Activated naive CD8-positive, alpha-beta T cell treated with anti-CD3 and anti-CD28 coated beads for 36 hours (primary cell): Measurements from ENCODE around the gene RFNG. TPM values are rescaled to one million over a fixed set of nuclear protein-coding genes. Genes with fewer than 3 reads are reported as not detected.
A peak's percentile ranks its signal among the peaks of the same experiment; 100 is the strongest.

Source experiments
- DNase-seq: peaks from one replicate; pipeline ENCODE4 v3.0.0; 2021
- H3K27ac Mint-ChIP-seq: one replicate; pipeline ENCODE4 v1.8.0; 2022; ENCODE audit warnings: mild to moderate bottlenecking, moderate library complexity, mixed read lengths
- H3K27me3 Mint-ChIP-seq: one replicate; pipeline ENCODE4 v1.8.0; 2022; ENCODE audit warnings: mild to moderate bottlenecking, mixed read lengths
- H3K36me3 Mint-ChIP-seq: one replicate; pipeline ENCODE4 v1.8.0; 2021; ENCODE audit warnings: mild to moderate bottlenecking, mixed read lengths
- H3K4me1 Mint-ChIP-seq: one replicate; pipeline ENCODE4 v1.8.0; 2021; ENCODE audit warnings: mixed read lengths
- H3K4me3 Mint-ChIP-seq: one replicate; pipeline ENCODE4 v1.8.0; 2022; ENCODE audit warnings: mild to moderate bottlenecking, moderate library complexity, mixed read lengths
- H3K9me3 Mint-ChIP-seq: one replicate; pipeline ENCODE4 v1.8.0; 2022; ENCODE audit warnings: mixed read lengths
- total RNA-seq, 2 experiments: library from RNA; stranded (reverse); gene quantifications; one replicate each; pipeline ENCODE4 v1.2.3, GENCODE V29; 2021

RFNG gene
- total RNA-seq, 2 experiments from 2014 or later, result 13.9 to 14.5 TPM

DNA sequence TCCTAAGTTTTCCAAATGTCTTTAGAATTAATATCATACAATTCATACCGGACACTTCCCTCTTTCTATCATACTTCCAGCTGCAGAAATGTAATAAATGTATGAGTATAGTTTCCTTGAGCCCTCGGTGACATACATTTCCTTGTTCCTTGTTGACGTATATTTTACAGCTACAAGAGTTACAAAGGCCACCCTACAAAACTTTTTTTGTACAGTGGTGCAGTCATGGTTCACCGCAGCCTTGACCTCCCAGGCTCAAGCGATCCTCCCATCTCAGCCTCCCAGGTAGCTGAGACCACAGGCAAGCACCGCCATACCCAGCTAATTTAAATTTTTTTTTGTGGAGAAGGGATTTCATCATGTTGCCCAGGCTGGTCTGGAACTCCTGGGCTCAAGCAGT, 21.2 kb upstream of the RFNG start:
- Mint-ChIP-seq H3K4me3 (no peak overlapping the region), H3K27me3 (no peaks in the 10 kb centered on the region), H3K27ac (no peak overlapping the region), H3K36me3 (no peaks in the 10 kb centered on the region), H3K9me3 (no peaks in the 10 kb centered on the region), H3K4me1 (no peaks in the 10 kb centered on the region)
- DNase-seq, result no peak

DNA sequence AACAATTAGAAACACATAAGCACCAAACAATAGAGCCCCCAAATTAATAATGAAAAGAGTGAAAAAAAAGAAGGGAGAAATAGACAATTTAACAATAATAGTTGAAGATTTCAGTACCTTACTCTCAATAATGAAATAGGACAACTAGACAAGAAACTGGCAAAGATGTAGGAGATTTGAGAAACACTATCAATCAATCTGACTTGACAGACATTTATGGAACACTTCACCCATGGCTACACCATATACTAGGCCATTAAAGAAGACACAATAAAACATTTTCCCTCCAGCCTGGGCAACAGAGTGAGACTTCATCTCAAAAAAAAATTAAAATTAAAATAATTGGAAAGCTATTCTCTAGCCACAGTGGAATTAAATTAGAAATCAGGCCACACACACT, 19.0 kb upstream of the RFNG start:
- Mint-ChIP-seq H3K27ac (no peak overlapping the region), H3K36me3 (peaks cover 2% of the 10 kb centered on the region), H3K4me3 (no peak overlapping the region), H3K4me1 (peaks cover 3% of the 10 kb centered on the region), H3K27me3 (no peaks in the 10 kb centered on the region), H3K9me3 (no peaks in the 10 kb centered on the region)
- DNase-seq, result no peak

DNA sequence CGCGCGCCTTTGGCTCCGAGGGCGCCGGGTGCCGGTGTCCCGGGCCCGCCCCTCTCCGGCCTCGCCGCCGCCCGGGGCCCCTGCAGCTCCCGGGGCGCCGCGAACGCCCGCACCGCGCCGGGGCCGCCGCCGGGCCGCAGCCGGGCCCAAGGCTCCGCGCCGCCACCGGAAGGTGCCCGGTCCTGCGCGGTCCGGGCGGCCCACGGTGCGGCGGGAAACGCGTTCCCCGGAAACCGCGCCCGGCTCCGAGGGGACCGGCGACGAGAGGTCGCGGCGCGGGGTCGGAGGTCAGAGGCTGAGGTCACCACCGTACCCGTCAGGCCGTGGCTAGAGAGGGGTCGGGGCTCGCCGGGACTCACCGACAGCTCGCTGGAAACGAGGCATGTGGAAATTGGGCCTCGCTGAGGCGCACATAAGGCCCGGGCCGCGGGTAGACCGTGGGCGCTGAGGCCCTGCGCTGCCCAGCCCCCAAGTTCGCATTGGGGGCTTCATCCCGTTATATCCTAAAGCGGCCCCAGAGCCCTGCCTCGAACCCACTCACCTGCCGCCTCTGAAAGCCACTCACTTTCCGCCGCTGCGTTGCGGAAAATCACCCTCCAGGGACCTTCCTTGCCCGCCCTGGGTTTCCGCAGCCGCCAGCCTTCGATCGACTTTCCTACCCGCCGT, 14.2 kb upstream of the RFNG start, which contains the start of gene DUS1L:
Gene DUS1L (minus strand): TSS at position 167 of the 666 bp plus-strand sequence. CDS start 745 bp downstream, outside the sequence.
- peak; percentile 81 for DNase-seq
- no peaks in the 10 kb centered on the region for H3K9me3 Mint-ChIP-seq
- H3K27me3 Mint-ChIP-seq, result no peaks in the 10 kb centered on the region
- peaks cover 8% of the 10 kb centered on the region for H3K4me1 Mint-ChIP-seq
- peak within 1 kb of the TSS; percentile 88 for H3K27ac Mint-ChIP-seq
- peaks cover 2% of the 10 kb centered on the region for H3K36me3 Mint-ChIP-seq
- H3K4me3 Mint-ChIP-seq, result peak within 1 kb of the TSS; percentile 85

DNA sequence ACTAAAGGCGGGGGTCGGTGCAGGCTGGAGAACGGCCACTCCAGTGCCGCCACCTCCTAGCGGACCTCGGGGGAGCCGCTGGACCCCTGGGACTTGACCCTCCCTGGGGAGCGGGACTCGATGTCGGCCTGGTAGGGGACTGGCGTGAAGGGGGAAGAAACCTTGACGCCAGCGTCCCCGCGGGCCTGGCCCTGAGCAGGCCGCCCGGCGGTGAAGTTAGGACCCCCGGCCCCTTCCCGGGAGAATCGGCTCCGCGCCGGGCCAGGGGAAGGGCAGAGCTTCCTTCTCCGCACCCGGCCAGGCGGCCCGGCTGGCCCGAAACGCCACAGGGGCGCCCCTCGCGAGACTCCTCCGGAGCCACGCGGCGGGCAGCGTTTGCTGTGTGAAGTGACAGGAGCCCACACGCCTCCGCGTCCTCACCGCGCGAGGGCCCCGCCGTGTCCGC, 13.6 kb upstream of the RFNG start:
- peak overlapping the region; percentile 25 for H3K27ac Mint-ChIP-seq
- H3K9me3 Mint-ChIP-seq, result no peaks in the 10 kb centered on the region
- peaks cover 2% of the 10 kb centered on the region for H3K36me3 Mint-ChIP-seq
- H3K27me3 Mint-ChIP-seq, result no peaks in the 10 kb centered on the region
- peak overlapping the region; percentile 76 for H3K4me3 Mint-ChIP-seq
- DNase-seq, result no peak
- peaks cover 8% of the 10 kb centered on the region for H3K4me1 Mint-ChIP-seq

DNA sequence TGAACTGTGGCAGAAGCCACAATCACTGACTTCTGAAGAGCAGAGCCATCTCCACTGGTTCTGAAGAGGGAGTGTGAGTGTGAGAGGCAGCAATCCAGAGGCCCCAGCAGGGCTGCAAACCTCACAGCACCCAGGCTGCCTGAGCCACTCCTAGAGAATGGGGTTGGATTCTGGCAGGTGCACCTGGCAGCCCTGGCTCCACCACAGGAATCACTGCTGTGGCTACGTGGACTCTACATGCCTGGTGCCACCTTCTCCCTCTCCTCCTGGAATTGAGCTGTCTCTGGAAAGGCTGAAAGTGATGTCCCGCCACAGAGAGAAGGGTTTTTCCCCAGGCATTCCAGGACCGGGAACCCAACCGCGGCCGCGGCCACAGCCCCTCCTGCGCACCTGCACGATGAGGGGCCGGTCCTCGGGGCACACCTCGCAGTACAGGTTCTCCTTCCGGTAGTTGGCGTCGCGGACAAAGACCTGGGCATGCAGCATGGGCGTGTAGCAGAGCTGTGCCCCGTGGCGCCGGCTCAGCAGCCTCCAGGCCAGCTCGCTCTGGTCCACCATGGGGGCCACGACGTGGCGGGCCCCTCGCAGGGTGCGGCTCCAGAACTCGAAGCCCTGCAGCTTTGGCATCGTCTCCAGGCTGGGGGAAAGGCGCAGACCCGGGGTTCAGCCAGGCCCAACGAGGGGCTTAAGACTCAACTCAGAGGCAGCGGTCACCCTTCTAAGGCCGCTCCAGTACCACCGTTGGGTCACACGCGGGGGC, 13.0 kb upstream of the RFNG start:
- peaks cover 4% of the 10 kb centered on the region for H3K36me3 Mint-ChIP-seq
- no peaks in the 10 kb centered on the region for H3K9me3 Mint-ChIP-seq
- DNase-seq, result no peak
- H3K4me1 Mint-ChIP-seq, result peaks cover 8% of the 10 kb centered on the region
- H3K27ac Mint-ChIP-seq, result peak overlapping the region; percentile 25
- H3K4me3 Mint-ChIP-seq, result peak overlapping the region; percentile 76
- no peaks in the 10 kb centered on the region for H3K27me3 Mint-ChIP-seq

DNA sequence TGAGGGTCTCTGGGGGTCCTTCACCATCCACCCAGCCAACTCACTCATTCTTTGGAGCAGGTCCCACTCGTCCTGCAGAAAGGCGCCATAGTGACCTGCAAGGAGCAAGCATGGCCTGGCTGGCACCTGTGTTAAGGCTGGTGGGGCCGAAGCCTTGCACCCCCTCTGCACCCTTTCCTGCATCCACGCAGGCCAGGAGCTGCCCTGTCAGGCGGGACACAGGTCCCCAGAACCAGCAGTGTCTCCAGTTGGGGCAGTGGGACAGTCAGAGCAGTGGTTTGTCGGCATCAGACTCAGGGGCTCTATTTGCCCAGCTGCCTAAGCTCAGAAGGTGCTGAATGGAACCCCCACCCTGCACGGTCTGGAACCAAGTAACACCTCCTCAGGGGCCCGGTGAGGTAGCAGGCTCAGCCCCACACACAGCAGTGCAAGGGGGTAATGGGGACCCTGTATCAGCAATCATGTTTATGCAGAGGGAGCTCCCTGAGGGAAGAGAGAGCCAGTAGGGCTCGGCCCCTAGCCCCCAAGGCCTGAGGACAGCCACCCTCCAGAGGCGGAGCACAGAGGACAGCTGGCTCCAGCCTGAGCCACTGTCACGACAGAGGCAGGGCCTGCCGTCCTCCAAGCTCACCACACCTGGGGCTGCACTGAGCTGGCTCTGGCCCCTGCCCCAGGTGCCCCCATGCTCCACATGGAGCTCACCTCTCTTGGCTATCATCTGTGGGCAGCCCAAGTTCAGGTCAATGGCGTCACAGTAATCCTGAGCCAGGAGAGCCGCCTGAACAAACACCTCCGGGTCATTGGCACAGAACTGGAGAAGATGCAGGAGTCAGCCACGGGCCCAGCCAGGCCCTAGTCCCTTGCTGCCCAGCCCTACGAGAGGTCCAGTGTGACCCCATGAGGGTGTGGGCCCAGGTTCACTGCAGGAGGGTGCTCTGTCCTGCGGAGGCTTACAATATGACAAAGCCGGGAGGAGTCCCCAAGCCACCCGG, 12.1 kb upstream of the RFNG start:
- H3K4me1 Mint-ChIP-seq, result peaks cover 8% of the 10 kb centered on the region
- H3K4me3 Mint-ChIP-seq, result peak overlapping the region; percentile 76
- peak overlapping the region; percentile 25 for H3K27ac Mint-ChIP-seq
- DNase-seq, result no peak
- no peaks in the 10 kb centered on the region for H3K27me3 Mint-ChIP-seq
- no peaks in the 10 kb centered on the region for H3K9me3 Mint-ChIP-seq
- H3K36me3 Mint-ChIP-seq, result peaks cover 4% of the 10 kb centered on the region

DNA sequence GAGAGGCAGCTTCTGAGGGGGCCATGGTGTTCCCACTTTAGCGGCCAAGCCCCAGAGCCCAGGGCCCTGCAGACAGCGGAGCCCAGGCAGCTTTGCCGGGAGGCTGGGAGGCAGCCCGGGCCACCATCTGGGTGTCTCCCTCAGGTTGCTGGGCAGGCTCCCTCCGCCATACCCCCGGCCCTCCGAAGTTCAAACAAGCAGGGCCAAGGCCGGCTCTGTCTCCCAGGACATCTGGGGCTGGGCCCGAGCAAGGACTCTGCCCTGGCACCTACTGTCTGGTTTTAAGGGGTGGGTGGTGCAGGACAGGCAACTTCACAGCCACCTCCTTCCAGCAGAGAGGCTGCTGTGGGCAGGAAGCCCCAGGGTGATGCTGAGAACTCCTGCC, 11.4 kb upstream of the RFNG start:
- Mint-ChIP-seq H3K36me3 (peaks cover 4% of the 10 kb centered on the region), H3K4me3 (no peak overlapping the region), H3K4me1 (peaks cover 8% of the 10 kb centered on the region), H3K27ac (no peak overlapping the region), H3K9me3 (no peaks in the 10 kb centered on the region), H3K27me3 (no peaks in the 10 kb centered on the region)
- DNase-seq, result no peak

DNA sequence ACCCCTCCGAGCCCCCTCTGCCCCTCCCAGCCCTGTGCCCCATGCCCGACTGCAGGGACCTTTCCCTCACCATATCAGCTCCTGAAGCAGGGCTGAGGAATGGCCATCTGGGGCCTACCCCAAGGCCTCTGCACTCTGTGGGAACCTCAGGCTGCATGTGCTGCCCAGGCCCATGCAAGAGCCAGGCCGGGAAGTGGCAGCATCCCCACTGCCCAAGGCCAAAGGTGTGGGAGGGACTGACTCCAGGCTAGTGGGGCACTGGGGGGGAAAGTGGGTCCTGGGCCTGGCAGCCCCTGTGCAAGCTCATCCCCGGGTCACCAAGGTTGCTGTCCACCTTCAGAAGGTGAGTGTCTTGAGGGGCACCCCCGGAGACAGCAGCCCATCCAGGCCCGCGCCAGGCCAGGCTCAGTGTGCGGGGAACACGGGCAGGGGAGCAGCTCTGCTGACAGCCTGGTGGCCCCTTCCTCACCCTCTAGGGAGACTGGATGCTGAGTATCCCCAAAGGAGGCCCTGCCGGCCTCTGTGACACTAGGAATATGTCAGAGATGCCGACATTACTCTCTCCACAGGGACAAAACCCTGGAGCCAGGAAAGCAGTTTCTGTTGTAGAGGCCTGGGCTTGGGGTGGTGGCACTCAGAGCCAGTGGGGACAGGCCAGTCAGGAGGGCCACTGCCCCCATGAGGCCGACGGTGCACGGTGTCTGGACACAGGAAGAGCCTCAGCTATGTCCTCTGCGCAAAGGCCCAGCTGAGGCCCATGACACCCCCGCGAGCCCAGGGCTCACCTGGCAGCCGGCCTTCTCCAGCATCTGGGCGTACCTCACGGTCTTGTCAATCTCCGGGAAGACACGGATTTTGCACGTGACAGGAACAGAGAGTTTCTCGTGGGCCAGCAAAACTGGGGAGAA, 10.7 kb upstream of the RFNG start:
- peaks cover 8% of the 10 kb centered on the region for H3K4me1 Mint-ChIP-seq
- no peak overlapping the region for H3K27ac Mint-ChIP-seq
- no peak overlapping the region for H3K4me3 Mint-ChIP-seq
- H3K9me3 Mint-ChIP-seq, result no peaks in the 10 kb centered on the region
- H3K27me3 Mint-ChIP-seq, result no peaks in the 10 kb centered on the region
- DNase-seq, result no peak
- H3K36me3 Mint-ChIP-seq, result peaks cover 4% of the 10 kb centered on the region

DNA sequence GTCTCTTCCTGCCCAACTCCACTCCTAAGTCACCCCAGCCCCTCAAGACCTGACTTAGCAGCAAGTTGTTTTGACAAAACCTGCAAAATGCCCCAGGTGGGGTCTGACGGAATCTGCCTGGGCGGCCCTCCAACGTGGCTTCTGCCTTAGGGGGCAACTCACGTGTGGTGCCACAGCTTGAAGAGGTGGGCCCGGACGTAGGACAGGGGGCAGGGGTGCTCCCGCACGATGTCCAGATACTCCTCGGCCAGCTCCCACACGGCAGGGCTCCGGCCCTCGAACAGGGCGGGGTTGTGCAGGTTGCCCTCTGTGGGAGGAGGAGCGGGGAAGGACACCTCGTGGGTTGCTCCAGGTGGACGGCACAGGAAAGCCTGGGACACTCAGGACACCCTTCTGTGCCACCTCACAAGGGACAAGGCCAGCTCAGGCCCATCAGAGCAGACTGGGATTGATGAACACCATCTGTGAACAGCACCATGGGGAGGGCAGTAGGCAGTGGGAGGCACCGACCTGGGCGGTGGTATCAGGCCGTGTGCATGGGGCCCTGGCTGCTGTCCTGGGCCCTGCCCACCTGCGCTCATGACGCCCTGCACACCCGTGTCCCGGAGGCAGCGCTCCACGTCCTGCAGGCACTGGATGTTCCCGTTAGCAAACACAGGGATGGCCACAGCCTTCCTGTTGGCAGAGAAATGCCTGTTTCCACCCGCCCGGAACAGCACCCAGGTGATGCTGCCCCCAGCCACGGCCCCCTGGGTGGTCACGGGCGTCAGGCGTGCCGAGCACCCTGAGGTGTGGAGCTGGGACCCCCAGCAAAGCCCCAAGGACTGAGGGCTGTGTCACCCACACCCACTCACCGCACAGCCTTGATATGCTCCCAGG, 9.7 kb upstream of the RFNG start:
- peaks cover 4% of the 10 kb centered on the region for H3K36me3 Mint-ChIP-seq
- H3K27me3 Mint-ChIP-seq, result no peaks in the 10 kb centered on the region
- H3K4me3 Mint-ChIP-seq, result no peak overlapping the region
- no peak for DNase-seq
- H3K27ac Mint-ChIP-seq, result no peak overlapping the region
- H3K9me3 Mint-ChIP-seq, result no peaks in the 10 kb centered on the region
- peaks cover 5% of the 10 kb centered on the region for H3K4me1 Mint-ChIP-seq

DNA sequence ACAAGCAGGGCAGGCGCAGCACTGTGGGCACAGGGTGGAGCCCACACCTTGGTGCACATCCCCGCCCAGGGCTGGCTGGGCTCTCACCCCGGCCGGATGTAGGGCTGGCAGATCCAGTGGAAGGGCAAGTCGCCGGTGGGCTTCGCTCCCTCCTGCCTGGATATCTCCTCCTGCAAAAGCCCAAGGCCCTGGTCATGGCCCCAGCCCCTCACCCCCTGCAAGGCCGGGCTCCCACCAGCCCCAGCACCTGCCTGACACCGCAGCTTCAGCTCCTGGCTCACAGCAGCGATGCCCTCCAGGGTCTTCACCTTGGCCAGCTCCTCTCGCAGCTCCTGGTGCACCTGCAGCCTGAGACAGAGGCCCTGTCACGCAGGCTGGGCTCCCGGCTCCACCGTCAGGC, 9.0 kb upstream of the RFNG start:
- DNase-seq, result no peak
- no peaks in the 10 kb centered on the region for H3K27me3 Mint-ChIP-seq
- peaks cover 3% of the 10 kb centered on the region for H3K36me3 Mint-ChIP-seq
- H3K4me1 Mint-ChIP-seq, result peaks cover 5% of the 10 kb centered on the region
- no peaks in the 10 kb centered on the region for H3K9me3 Mint-ChIP-seq
- no peak overlapping the region for H3K27ac Mint-ChIP-seq
- no peak overlapping the region for H3K4me3 Mint-ChIP-seq

DNA sequence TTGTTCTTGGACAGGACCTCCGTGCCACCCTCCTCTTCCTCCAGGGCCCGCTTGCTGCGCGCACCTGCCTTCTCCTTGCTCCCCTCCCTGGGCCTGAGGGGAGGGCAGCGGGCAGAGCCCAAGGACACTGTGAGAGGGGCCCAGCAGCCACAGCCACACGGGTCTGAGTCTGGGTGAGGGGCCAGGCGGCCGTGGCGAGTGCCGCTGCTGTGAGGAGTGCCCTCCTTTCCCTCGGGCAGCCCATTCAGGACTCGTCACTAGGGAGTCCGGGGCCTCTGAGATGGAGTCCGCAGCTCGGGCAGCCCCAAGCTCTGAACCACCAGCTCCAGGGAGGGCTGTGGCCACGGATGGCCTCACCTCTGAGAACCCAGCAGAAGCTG, 8.4 kb upstream of the RFNG start:
- no peak for DNase-seq
- Mint-ChIP-seq H3K36me3 (peaks cover 3% of the 10 kb centered on the region), H3K27ac (no peak overlapping the region)

DNA sequence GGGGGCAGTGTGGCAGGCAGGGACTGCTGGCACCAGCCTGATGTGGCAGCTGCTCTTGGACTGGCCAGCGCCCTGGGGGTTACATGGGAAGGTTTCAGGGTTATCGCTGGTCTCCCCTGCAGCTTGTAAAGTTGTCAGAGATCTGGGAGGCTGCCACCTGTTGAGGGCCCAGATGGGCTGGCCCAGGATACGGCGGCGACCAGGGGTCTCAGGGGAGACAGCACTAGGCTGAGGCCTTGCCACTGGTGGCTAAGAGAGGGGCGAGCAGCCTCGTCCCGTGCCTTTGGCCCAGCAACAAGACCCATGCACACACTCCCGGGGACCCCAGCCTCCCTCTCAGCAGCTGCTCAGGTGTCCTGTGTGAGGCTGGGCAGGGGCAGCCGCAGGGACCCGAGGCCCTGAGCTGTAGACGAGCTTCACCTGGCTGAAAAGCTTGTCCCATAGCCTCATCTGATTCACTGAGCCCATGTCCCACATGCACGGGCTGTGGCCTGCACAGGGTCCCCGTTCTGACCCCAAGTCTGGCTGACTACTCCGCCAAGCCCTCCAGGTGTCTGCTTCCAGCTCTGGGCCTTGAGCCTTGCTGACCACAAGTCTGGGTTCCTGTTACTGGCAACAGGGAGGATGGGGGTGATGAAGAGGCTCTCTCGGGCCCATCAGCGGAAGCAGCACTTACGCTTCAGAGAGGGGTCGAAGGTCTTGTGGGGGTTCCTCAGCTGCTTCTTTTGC, 7.8 kb upstream of the RFNG start:
- Mint-ChIP-seq H3K4me1 (peaks cover 7% of the 10 kb centered on the region), H3K9me3 (no peaks in the 10 kb centered on the region), H3K36me3 (peaks cover 3% of the 10 kb centered on the region), H3K4me3 (no peak overlapping the region), H3K27ac (no peak overlapping the region), H3K27me3 (no peaks in the 10 kb centered on the region)
- no peak for DNase-seq

More for the DNA sequence above, 8.4 kb upstream of the RFNG start:
- no peaks in the 10 kb centered on the region for H3K27me3 Mint-ChIP-seq
- H3K4me1 Mint-ChIP-seq, result peaks cover 6% of the 10 kb centered on the region
- no peak overlapping the region for H3K4me3 Mint-ChIP-seq
- H3K9me3 Mint-ChIP-seq, result no peaks in the 10 kb centered on the region

DNA sequence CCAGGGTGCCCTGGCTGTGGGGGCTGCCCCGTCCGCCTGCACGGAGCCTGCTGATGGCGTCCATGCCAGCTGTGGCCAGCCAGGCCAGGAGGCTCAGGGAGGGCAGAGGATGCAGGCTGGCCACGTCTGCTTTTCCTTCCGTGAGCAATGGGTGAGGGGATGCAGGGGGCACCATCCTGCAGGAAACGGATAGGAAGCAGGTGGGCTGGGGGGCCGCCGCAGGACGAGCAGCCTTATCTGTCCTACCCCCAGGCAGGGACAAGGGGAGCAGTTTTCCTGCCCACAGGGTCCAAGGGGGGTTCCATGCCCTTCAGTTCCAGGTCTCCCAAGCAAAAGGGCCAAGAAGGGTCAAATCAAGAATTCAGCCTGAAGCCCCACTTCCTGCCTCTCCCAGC, 7.2 kb upstream of the RFNG start:
- Mint-ChIP-seq H3K36me3 (peaks cover 3% of the 10 kb centered on the region), H3K27ac (no peak overlapping the region), H3K4me3 (no peak overlapping the region), H3K27me3 (no peaks in the 10 kb centered on the region), H3K4me1 (peaks cover 3% of the 10 kb centered on the region), H3K9me3 (no peaks in the 10 kb centered on the region)
- DNase-seq, result no peak
